Hepatocyte (in vitro differentiated cells): ENCODE results near the gene BICD1. TPM values are rescaled to one million over a fixed set of nuclear protein-coding genes. Genes with fewer than 3 reads are reported as not detected.
A peak's percentile ranks its signal among the peaks of the same experiment; 100 is the strongest.

ENCODE experiments used
- DNase-seq: peaks from one replicate; pipeline ENCODE4 v3.0.0-alpha.2; 2016; ENCODE audit warnings: low spot score
- H2AFZ ChIP-seq: fragments of 200-600 bp; sonication (generic); 2 replicates; pipeline ENCODE4 v1.6.0; 2016; ENCODE audit warnings: antibody characterized with exemption, mild to moderate bottlenecking
- H3K27ac ChIP-seq: fragments of 200-600 bp; sonication (generic); 2 replicates; pipeline ENCODE4 v1.5.1; 2016; ENCODE audit warnings: mild to moderate bottlenecking
- H3K27me3 ChIP-seq: fragments of 200-600 bp; sonication (generic); 2 replicates; pipeline ENCODE4 v1.6.1; 2016
- H3K36me3 ChIP-seq: fragments of 200-600 bp; sonication (generic); replicated peaks from 2 replicates; pipeline ENCODE4 v1.5.1; 2016; ENCODE audit warnings: low read depth; ENCODE audit not compliant: insufficient read depth
- H3K4me1 ChIP-seq: fragments of 200-600 bp; sonication (generic); 2 replicates; pipeline ENCODE4 v1.5.1; 2016; ENCODE audit warnings: mild to moderate bottlenecking, moderate library complexity; ENCODE audit not compliant: insufficient read depth
- H3K4me2 ChIP-seq: fragments of 200-600 bp; sonication (generic); 2 replicates; pipeline ENCODE4 v1.6.0; 2016
- H3K4me3 ChIP-seq: fragments of 200-600 bp; sonication (generic); 2 replicates; pipeline ENCODE4 v1.5.1; 2016; ENCODE audit warnings: mild to moderate bottlenecking
- H3K79me2 ChIP-seq: fragments of 200-600 bp; sonication (generic); 2 replicates; pipeline ENCODE4 v1.6.0; 2017; ENCODE audit warnings: mild to moderate bottlenecking
- H3K9me2 ChIP-seq: fragments of 200-600 bp; sonication (generic); replicated peaks from 2 replicates; pipeline ENCODE4 v1.6.0; 2017; ENCODE audit warnings: mild to moderate bottlenecking; ENCODE audit not compliant: insufficient read depth
- H3K9me3 ChIP-seq: fragments of 200-600 bp; sonication (generic); 2 replicates; pipeline ENCODE4 v1.5.1; 2016; ENCODE audit warnings: low read depth, mild to moderate bottlenecking
- H4K20me1 ChIP-seq: fragments of 200-600 bp; sonication (generic); 2 replicates; pipeline ENCODE4 v1.6.0; 2016; ENCODE audit warnings: mild to moderate bottlenecking; ENCODE audit not compliant: insufficient read depth, poor library complexity, severe bottlenecking
- CTCF ChIP-seq: fragments of 200-600 bp; sonication (generic); IDR thresholded peaks from 2 replicates; pipeline ENCODE4 v1.5.1; 2016; ENCODE audit warnings: antibody characterized with exemption, mild to moderate bottlenecking; ENCODE audit not compliant: poor library complexity
- EZH2 ChIP-seq: fragments of 200-600 bp; sonication (generic); IDR thresholded peaks from 2 replicates; pipeline ENCODE4 v1.6.1; 2016; ENCODE audit warnings: antibody characterized with exemption, mild to moderate bottlenecking, borderline replicate concordance
- EZH2phosphoT487 ChIP-seq: fragments of 200-600 bp; sonication (generic); IDR thresholded peaks from one replicate; pipeline ENCODE4 v1.6.1; 2018; ENCODE audit warnings: antibody characterized with exemption, mild to moderate bottlenecking, low read depth, moderate library complexity; ENCODE audit not compliant: unreplicated experiment, severe bottlenecking
- WGBS: methylation state at CpG from one replicate; pipeline ENCODE4 v1.1.6; 2016; ENCODE audit warnings: low lambda C conversion rate; ENCODE audit errors: missing lambda C conversion rate; 5-methylcytosine and 5-hydroxymethylcytosine counted together
- polyA plus RNA-seq: library from polyadenylated mRNA; unstranded; fragments of >200 nt; fragmentation: Nextera tagmentation; extraction: Ambion mirVana; gene quantifications from 2 replicates; pipeline ENCODE4 v1.2.1, GENCODE V29; 2016
- total RNA-seq: library from RNA; depleted of rRNA; stranded (reverse); fragments of >200 nt; gene quantifications from 2 replicates; pipeline ENCODE4 v1.2.3, GENCODE V29; 2014

BICD1 gene
- total and polyA plus RNA-seq, 2 experiments from 2014 or later, result 19.7 to 23.6 TPM

- DNase-seq, result peak; percentile 42
- H3K4me1 ChIP-seq, result peaks cover 12% of the 10 kb centered on the region
- no peak overlapping the region for H3K4me3 ChIP-seq
- H3K27ac ChIP-seq, result peak overlapping the region; percentile 69
- H2AFZ ChIP-seq, result peak overlapping the region; percentile 18
- H3K27me3 ChIP-seq, result no peaks in the 10 kb centered on the region
- no peak for TF ChIP-seq EZH2phosphoT487
- no peaks in the 10 kb centered on the region for H4K20me1 ChIP-seq
- H3K79me2 ChIP-seq, result peaks cover 40% of the 10 kb centered on the region
- H3K4me2 ChIP-seq, result peak overlapping the region; percentile 74
- H3K36me3 ChIP-seq, result no peaks in the 10 kb centered on the region
- H3K9me2 ChIP-seq, result no peaks in the 10 kb centered on the region
- H3K9me3 ChIP-seq, result no peaks in the 10 kb centered on the region
- 10% methylated on average over 2 of the region's 2 CpGs for WGBS
Measured at GRCh38 chr12:32139064-32139421, 32.4 kb downstream of the BICD1 start.

GRCh38 chr12:32140877-32141276 is 34.2 kb downstream of the BICD1 start:
- no peaks in the 10 kb centered on the region for H3K9me3 ChIP-seq
- H3K27ac ChIP-seq, result no peak overlapping the region
- H3K79me2 ChIP-seq, result peaks cover 57% of the 10 kb centered on the region
- no peaks in the 10 kb centered on the region for H3K27me3 ChIP-seq
- DNase-seq, result no peak
- H2AFZ ChIP-seq, result no peak overlapping the region
- H3K9me2 ChIP-seq, result no peaks in the 10 kb centered on the region
- peak overlapping the region; percentile 74 for H3K4me2 ChIP-seq
- H3K4me3 ChIP-seq, result no peak overlapping the region
- WGBS, result 91% methylated on average over 12 of the region's 12 CpGs
- TF ChIP-seq EZH2 (no peak), EZH2phosphoT487 (no peak), CTCF (no peak)
- H4K20me1 ChIP-seq, result no peaks in the 10 kb centered on the region
- H3K36me3 ChIP-seq, result no peaks in the 10 kb centered on the region
- peaks cover 12% of the 10 kb centered on the region for H3K4me1 ChIP-seq

- H3K79me2 ChIP-seq, result peaks cover 68% of the 10 kb centered on the region
- 87% methylated on average over 1 of the region's 1 CpG for WGBS
- H4K20me1 ChIP-seq, result no peaks in the 10 kb centered on the region
Measured at GRCh38 chr12:32145096-32145495, 38.4 kb downstream of the BICD1 start.

More at GRCh38 chr12:32145096-32145495, 38.4 kb downstream of the BICD1 start:
- Histone ChIP-seq H3K4me3 (no peak overlapping the region), H2AFZ (no peak overlapping the region), H3K36me3 (no peaks in the 10 kb centered on the region), H3K9me3 (no peaks in the 10 kb centered on the region), H3K9me2 (no peaks in the 10 kb centered on the region), H3K4me1 (peaks cover 8% of the 10 kb centered on the region), H3K27me3 (no peaks in the 10 kb centered on the region), H3K4me2 (no peak overlapping the region), H3K27ac (no peak overlapping the region)
- no peak for DNase-seq
- TF ChIP-seq EZH2phosphoT487 (no peak), CTCF (no peak), EZH2 (no peak)
